Measurements from ENCODE around the gene PGLYRP2. TPM values are rescaled to one million over a fixed set of nuclear protein-coding genes. Genes with fewer than 3 reads are reported as not detected.

The PGLYRP2 gene
- polyA plus RNA-seq, 2 donors = 0.02 TPM; not detected in 1

- Histone ChIP-seq H3K9me3 (ENCODE audit: control insufficient read depth in 2 of 2, insufficient read depth in 1 of 2, low read depth in 1 of 2, low read length in 1 of 2) (peaks cover 0 to 6% of the 10 kb centered on the region in 2 donors), H3K4me3 (ENCODE audit: low read depth in 1 of 2, low read length in 2 of 2) (no peak overlapping the region), H3K36me3 (ENCODE audit: control insufficient read depth in 2 of 2, insufficient read depth in 2 of 2, low read length in 1 of 2) (peaks cover 17 to 38% of the 10 kb centered on the region in 2 donors), H3K27ac (ENCODE audit: low read depth in 2 of 2, low read length in 1 of 2) (peak overlapping the region; percentile 23 to 38), H3K4me1 (ENCODE audit: control insufficient read depth in 2 of 2, insufficient read depth in 2 of 2, low read length in 1 of 2) (peaks cover 6 to 7% of the 10 kb centered on the region in 2 donors), H3K27me3 (ENCODE audit: control insufficient read depth in 1 of 2, insufficient read depth in 2 of 2, low read length in 2 of 2) (no peaks in the 10 kb centered on the region)
- WGBS, 2 donors = 66 to 71% methylated on average over 15 of the region's 15 CpGs
These were observed 57.5 kb downstream of the PGLYRP2 start for GRCh38 chr19:15421721-15422260.

GRCh38 chr19:15421136-15421695, 58.1 kb downstream of the PGLYRP2 start:
- Histone ChIP-seq H3K27ac (ENCODE audit: low read depth in 2 of 2, low read length in 1 of 2) (peak overlapping the region; percentile 23 to 38), H3K9me3 (ENCODE audit: control insufficient read depth in 2 of 2, insufficient read depth in 1 of 2, low read depth in 1 of 2, low read length in 1 of 2) (peaks cover 0 to 6% of the 10 kb centered on the region in 2 donors), H3K27me3 (ENCODE audit: control insufficient read depth in 1 of 2, insufficient read depth in 2 of 2, low read length in 2 of 2) (no peaks in the 10 kb centered on the region), H3K36me3 (ENCODE audit: control insufficient read depth in 2 of 2, insufficient read depth in 2 of 2, low read length in 1 of 2) (peaks cover 17 to 34% of the 10 kb centered on the region in 2 donors), H3K4me3 (ENCODE audit: low read depth in 1 of 2, low read length in 2 of 2) (no peak overlapping the region), H3K4me1 (ENCODE audit: control insufficient read depth in 2 of 2, insufficient read depth in 2 of 2, low read length in 1 of 2) (peaks cover 6 to 7% of the 10 kb centered on the region in 2 donors)
- WGBS, 2 donors = 74 to 82% methylated on average over 12 of the region's 12 CpGs

GRCh38 chr19:15419413-15420025, 59.8 kb downstream of the PGLYRP2 start:
- H3K27me3 ChIP-seq (ENCODE audit: control insufficient read depth in 1 of 2, insufficient read depth in 2 of 2, low read length in 2 of 2) = no peaks in the 10 kb centered on the region
- peak overlapping the region in 1 of 2 donors; percentile 53 for H3K27ac ChIP-seq (ENCODE audit: low read depth in 2 of 2, low read length in 1 of 2)
- 23 to 26% methylated on average over 16 of the region's 16 CpGs for WGBS, 2 donors
- peaks cover 0 to 6% of the 10 kb centered on the region in 2 donors for H3K9me3 ChIP-seq (ENCODE audit: control insufficient read depth in 2 of 2, insufficient read depth in 1 of 2, low read depth in 1 of 2, low read length in 1 of 2)
- H3K4me3 ChIP-seq (ENCODE audit: low read depth in 1 of 2, low read length in 2 of 2) = peak overlapping the region; percentile 43 to 48
- peaks cover 12 to 19% of the 10 kb centered on the region in 2 donors for H3K36me3 ChIP-seq (ENCODE audit: control insufficient read depth in 2 of 2, insufficient read depth in 2 of 2, low read length in 1 of 2)
- H3K4me1 ChIP-seq (ENCODE audit: control insufficient read depth in 2 of 2, insufficient read depth in 2 of 2, low read length in 1 of 2) = peaks cover 6 to 7% of the 10 kb centered on the region in 2 donors

Other genes with a start within 250 kb of the PGLYRP2 start
- 10 to 100 TPM; 30.4 to 69.8 TPM for gene EPHX3, start 247.1 kb downstream of the PGLYRP2 start, polyA plus RNA-seq
- gene BRD4, start 147.0 kb downstream of the PGLYRP2 start, polyA plus RNA-seq = 10 to 100 TPM; 13.9 to 27.4 TPM
- 10 to 100 TPM; 13.1 to 15.0 TPM for gene AKAP8, start 99.7 kb downstream of the PGLYRP2 start, polyA plus RNA-seq
- 10 to 100 TPM; 37.9 to 75.5 TPM for gene AKAP8L, start 60.5 kb downstream of the PGLYRP2 start, polyA plus RNA-seq
- gene WIZ, start 29.5 kb downstream of the PGLYRP2 start, polyA plus RNA-seq = 10 to 100 TPM; 17.4 to 17.5 TPM
- gene RASAL3, start 15.0 kb downstream of the PGLYRP2 start, polyA plus RNA-seq = 1 to 10 TPM; 3.6 to 5.8 TPM
- 10 to 100 TPM in 1 of 2 donors, 1 to 10 TPM in 1; 4.4 to 17.3 TPM for gene CYP4F22, start 29.0 kb upstream of the PGLYRP2 start, polyA plus RNA-seq
- gene CYP4F8, start 135.7 kb upstream of the PGLYRP2 start, polyA plus RNA-seq = under 1 TPM; 0.10 to 0.19 TPM
- gene CYP4F3, start 161.4 kb upstream of the PGLYRP2 start, polyA plus RNA-seq = 10 to 100 TPM; 11.6 to 17.1 TPM
- 10 to 100 TPM; 31.6 to 50.0 TPM for gene CYP4F12, start 193.6 kb upstream of the PGLYRP2 start, polyA plus RNA-seq
- gene OR10H2, start 248.5 kb upstream of the PGLYRP2 start, polyA plus RNA-seq = not detected